ENCODE data around the gene IQSEC1. TPM values are rescaled to one million over a fixed set of nuclear protein-coding genes. Genes with fewer than 3 reads are reported as not detected.
"Not testable (repeated sequence)": the region's sequence is repeated elsewhere in the genome, so short reads cannot be mapped to it uniquely, and the experiment has no call there.

IQSEC1 gene
- total RNA-seq, 4 donors from 2014 or later, result 13.7 to 59.4 (median 35.5) TPM

DNA sequence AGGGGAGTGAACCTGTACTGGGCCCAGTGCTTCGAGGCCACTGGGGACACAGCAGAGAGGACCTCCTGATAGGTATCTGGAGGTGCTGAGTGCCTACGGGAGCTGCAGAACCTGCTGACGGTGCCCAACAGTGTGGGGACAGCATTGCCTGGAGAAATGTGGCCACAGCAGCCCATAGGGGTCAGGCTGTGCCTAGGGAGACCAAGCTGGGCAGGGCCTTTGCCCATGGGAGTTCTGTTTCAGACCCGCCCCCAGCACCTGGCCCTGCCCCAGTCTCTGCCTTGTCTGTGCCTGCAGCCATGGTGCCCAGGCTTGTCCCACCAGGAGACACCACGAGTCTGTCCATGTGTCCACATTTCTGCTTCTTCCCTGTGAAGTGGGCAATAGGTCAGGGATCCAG is 216.6 kb downstream of the IQSEC1 start:
- H3K9me3 ChIP-seq, result no peaks in the 10 kb centered on the region
- no peak overlapping the region for H3K4me3 ChIP-seq
- H3K27ac ChIP-seq, result no peak overlapping the region
- H3K27me3 ChIP-seq, result no peaks in the 10 kb centered on the region
- no peak for DNase-seq
- no peak for TF ChIP-seq POLR2A (IDR thresholded peaks at IDR 0.05)
- TF ChIP-seq, protein P1, sequence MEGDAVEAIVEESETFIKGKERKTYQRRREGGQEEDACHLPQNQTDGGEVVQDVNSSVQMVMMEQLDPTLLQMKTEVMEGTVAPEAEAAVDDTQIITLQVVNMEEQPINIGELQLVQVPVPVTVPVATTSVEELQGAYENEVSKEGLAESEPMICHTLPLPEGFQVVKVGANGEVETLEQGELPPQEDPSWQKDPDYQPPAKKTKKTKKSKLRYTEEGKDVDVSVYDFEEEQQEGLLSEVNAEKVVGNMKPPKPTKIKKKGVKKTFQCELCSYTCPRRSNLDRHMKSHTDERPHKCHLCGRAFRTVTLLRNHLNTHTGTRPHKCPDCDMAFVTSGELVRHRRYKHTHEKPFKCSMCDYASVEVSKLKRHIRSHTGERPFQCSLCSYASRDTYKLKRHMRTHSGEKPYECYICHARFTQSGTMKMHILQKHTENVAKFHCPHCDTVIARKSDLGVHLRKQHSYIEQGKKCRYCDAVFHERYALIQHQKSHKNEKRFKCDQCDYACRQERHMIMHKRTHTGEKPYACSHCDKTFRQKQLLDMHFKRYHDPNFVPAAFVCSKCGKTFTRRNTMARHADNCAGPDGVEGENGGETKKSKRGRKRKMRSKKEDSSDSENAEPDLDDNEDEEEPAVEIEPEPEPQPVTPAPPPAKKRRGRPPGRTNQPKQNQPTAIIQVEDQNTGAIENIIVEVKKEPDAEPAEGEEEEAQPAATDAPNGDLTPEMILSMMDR (IDR thresholded peaks at IDR 0.05), result no peak
- H3K36me3 ChIP-seq, result no peaks in the 10 kb centered on the region
- H3K4me1 ChIP-seq, result no peaks in the 10 kb centered on the region

DNA sequence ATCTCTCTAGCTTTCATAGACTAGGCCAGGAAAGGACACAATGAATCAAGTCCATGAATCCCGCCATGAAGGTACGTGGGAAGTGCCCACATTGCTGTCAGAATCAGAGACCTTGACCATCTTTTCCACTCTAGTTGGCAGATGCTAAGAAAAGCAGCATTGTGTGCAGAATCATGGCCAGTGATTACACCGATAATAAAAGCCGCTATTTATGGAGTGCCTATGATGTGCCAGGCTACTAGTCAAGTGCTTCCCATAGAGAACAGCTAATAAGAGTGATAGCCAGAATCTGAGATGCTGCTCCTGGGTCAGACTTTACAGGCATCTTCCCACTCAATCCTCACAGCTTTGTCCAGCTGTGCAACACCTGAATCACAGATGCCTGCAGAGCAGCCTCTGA is 218.7 kb downstream of the IQSEC1 start:
- H3K27me3 ChIP-seq, result no peaks in the 10 kb centered on the region
- H3K27ac ChIP-seq, result no peak overlapping the region
- H3K4me1 ChIP-seq, result no peaks in the 10 kb centered on the region
- no peak for DNase-seq
- H3K4me3 ChIP-seq, result no peak overlapping the region
- no peaks in the 10 kb centered on the region for H3K9me3 ChIP-seq
- no peak for TF ChIP-seq POLR2A (IDR thresholded peaks at IDR 0.05)
- TF ChIP-seq, protein P1 (IDR thresholded peaks at IDR 0.05), result no peak
- H3K36me3 ChIP-seq, result no peaks in the 10 kb centered on the region

DNA sequence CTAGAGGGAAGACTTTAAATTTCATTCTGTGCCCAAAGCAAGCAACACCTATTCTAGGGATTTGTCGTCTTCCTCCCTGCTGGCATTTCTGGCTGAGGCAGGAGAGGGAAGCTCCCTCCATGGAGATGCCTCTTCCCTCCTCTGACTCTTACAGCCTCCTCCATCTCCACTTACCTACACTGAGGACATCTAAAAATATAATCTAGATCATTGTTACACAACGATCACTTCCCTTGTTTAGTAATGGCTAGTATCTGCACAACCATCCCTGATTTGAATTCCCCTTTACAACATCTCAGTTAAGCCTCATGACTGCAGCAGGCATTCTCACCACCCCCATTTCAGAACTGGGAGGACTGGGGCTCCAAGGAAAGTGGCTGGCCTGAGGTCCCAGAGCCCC is 219.4 kb downstream of the IQSEC1 start:
- DNase-seq, H3K36me3 ChIP-seq, H3K4me1 ChIP-seq, H3K27me3 ChIP-seq, H3K27ac ChIP-seq, H3K9me3 ChIP-seq, H3K4me3 ChIP-seq: not testable (repeated sequence)

DNA sequence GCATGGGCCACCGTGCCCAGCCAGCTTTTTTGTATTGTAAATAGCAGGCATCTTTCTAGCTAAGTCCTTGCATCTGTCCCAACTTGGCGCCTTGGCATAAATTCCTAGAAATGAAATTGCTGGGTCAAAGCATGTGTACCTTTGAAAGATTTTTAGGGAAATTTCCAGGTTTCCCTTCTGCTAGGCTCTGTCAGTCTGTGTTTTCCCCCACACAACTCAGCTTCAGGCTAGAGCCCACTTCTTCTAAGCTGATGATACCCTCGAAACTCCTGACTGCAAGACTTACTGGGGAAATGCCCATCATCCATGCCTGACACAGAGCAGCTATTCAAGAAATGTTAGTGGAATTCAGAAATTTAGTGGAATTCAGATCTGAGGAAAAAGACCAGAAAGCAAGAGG is 221.0 kb downstream of the IQSEC1 start:
- Histone ChIP-seq H3K4me3 (no peak overlapping the region), H3K36me3 (no peaks in the 10 kb centered on the region)
- TF ChIP-seq POLR2A (IDR thresholded peaks at IDR 0.05), result no peak
- TF ChIP-seq, protein P1 (IDR thresholded peaks at IDR 0.05), result no peak

More for the DNA sequence above, 221.0 kb downstream of the IQSEC1 start:
- no peak overlapping the region for H3K27ac ChIP-seq
- no peak for DNase-seq
- no peaks in the 10 kb centered on the region for H3K27me3 ChIP-seq
- H3K4me1 ChIP-seq, result no peaks in the 10 kb centered on the region
- no peaks in the 10 kb centered on the region for H3K9me3 ChIP-seq

Small RNA genes lying within 50 kb of the gene (small RNA-seq; reads per million reads assigned to genes)
- gene AC034198.1, result 0 reads per million in 2 donors
- gene AC069271.1, result 0 reads per million in 2 donors

Other genes starting within 250 kb of the IQSEC1 start
- 100 to 1,000 TPM; 258 to 541 (median 430) TPM for gene RPL32, start 231.9 kb downstream of the IQSEC1 start, total RNA-seq

All from Peyer's patch (tissue), 4 donors.